K562 (cell line): ENCODE measurements around the gene SH3BGR. TPM values are rescaled to one million over a fixed set of nuclear protein-coding genes. Genes with fewer than 3 reads are reported as not detected.
A peak's percentile ranks its signal among the peaks of the same experiment; 100 is the strongest.

Source experiments
- ARHGAP35 ChIP-seq: fragments of 450-650 bp; IDR thresholded peaks from 2 replicates; pipeline ENCODE4 v1.6.1; 2018; ENCODE audit not compliant: partially characterized antibody
- CBX5 ChIP-seq: IDR thresholded peaks from 2 replicates; pipeline ENCODE4 v1.6.1; 2014; ENCODE audit warnings: low read depth, borderline replicate concordance
- CC2D1A ChIP-seq: fragments of 450-650 bp; IDR thresholded peaks from 2 replicates; pipeline ENCODE4 v1.6.1; 2017; ENCODE audit warnings: mild to moderate bottlenecking
- DEAF1 ChIP-seq: fragments of 450-650 bp; formaldehyde crosslinking; IDR thresholded peaks from 2 replicates; pipeline ENCODE4 v1.4.0; 2020; ENCODE audit warnings: mild to moderate bottlenecking, moderate library complexity
- ETS2 ChIP-seq: IDR thresholded peaks from 2 replicates; pipeline ENCODE4 v1.6.1; 2016; ENCODE audit warnings: borderline replicate concordance, missing genetic modification characterization, mild to moderate bottlenecking, moderate library complexity, missing compliant biosample characterization; ENCODE audit not compliant: poor library complexity, severe bottlenecking
- GMEB1 ChIP-seq: fragments of 250-450 bp; sonication (Bioruptor Pico); IDR thresholded peaks from 2 replicates; pipeline ENCODE4 v1.4.0; 2020; ENCODE audit warnings: mild to moderate bottlenecking
- HDGF ChIP-seq: fragments of 450-650 bp; IDR thresholded peaks from 2 replicates; pipeline ENCODE4 v1.6.1; 2016
- HEY1 ChIP-seq: fragments of 250-450 bp; sonication (Bioruptor Pico); IDR thresholded peaks from 2 replicates; pipeline ENCODE4 v1.5.0; 2020; ENCODE audit warnings: mild to moderate bottlenecking, moderate library complexity, borderline replicate concordance
- HNRNPL ChIP-seq: fragments of 200-400 bp; formaldehyde crosslinking; IDR thresholded peaks from 2 replicates; pipeline ENCODE4 v1.6.1; 2017; ENCODE audit warnings: low read depth, mild to moderate bottlenecking, low read length
- MCM3 ChIP-seq: fragments of 450-650 bp; IDR thresholded peaks from 2 replicates; pipeline ENCODE4 v1.6.1; 2016
- MCM7 ChIP-seq, 2 experiments: fragments of 450-650 bp; IDR thresholded peaks; 2 replicates each; pipeline ENCODE4 v1.6.1; 2016 to 2018
- MXI1 ChIP-seq: IDR thresholded peaks from 2 replicates; pipeline ENCODE4 v1.6.1; 2011; ENCODE audit warnings: low read depth, mild to moderate bottlenecking, improper control_type of control experiment, low read length
- NFIX ChIP-seq: fragments of 250-450 bp; sonication (Bioruptor Pico); IDR thresholded peaks from 2 replicates; pipeline ENCODE4 v1.4.0; 2020; ENCODE audit warnings: low read depth, mild to moderate bottlenecking, moderate library complexity
- POLR3G ChIP-seq: IDR thresholded peaks from 2 replicates; pipeline ENCODE4 v1.6.1; 2011; ENCODE audit not compliant: insufficient read length, insufficient replicate concordance; ENCODE audit errors: extremely low read depth
- POU5F1 ChIP-seq: fragments of 150-350 bp; IDR thresholded peaks from 2 replicates; pipeline ENCODE4 v1.6.1; 2014; ENCODE audit warnings: borderline replicate concordance, low read length, low read depth, mild to moderate bottlenecking; ENCODE audit not compliant: partially characterized antibody
- RBFOX2 ChIP-seq: fragments of 200-400 bp; formaldehyde crosslinking; IDR thresholded peaks from 2 replicates; pipeline ENCODE4 v1.6.1; 2017; ENCODE audit warnings: low read depth, mild to moderate bottlenecking, low read length, moderate library complexity
- SETDB1 ChIP-seq: IDR thresholded peaks from one replicate; pipeline ENCODE4 v1.6.1; 2012; ENCODE audit warnings: low read length, control low read depth, inconsistent platforms
- SFPQ ChIP-seq: fragments of 200-400 bp; formaldehyde crosslinking; IDR thresholded peaks from 2 replicates; pipeline ENCODE4 v1.6.1; 2017; ENCODE audit warnings: mild to moderate bottlenecking, low read depth, low read length, moderate library complexity
- THRB ChIP-seq: fragments of 450-650 bp; formaldehyde crosslinking; conservative IDR thresholded peaks from 2 replicates; pipeline ENCODE4 v1.4.0; 2022; ENCODE audit warnings: mild to moderate bottlenecking, missing genetic modification characterization
- TRIM28 ChIP-seq: fragments of 450-650 bp; IDR thresholded peaks from 2 replicates; pipeline ENCODE4 v1.6.1; 2017
- ZNF232 ChIP-seq: sonication (generic); formaldehyde crosslinking; IDR thresholded peaks from 2 replicates; pipeline ENCODE4 v1.8.0; 2022; ENCODE audit warnings: mild to moderate bottlenecking, missing genetic modification reagents
- ZNF561 ChIP-seq: fragments of 450-650 bp; formaldehyde crosslinking; conservative IDR thresholded peaks from 2 replicates; pipeline ENCODE4 v1.4.0; 2020; ENCODE audit warnings: mild to moderate bottlenecking, moderate library complexity
- ZNF766 ChIP-seq: fragments of 200-800 bp; sonication (Bioruptor generic); conservative IDR thresholded peaks from 2 replicates; pipeline ENCODE4 v1.6.1; 2016; ENCODE audit warnings: missing genetic modification characterization, missing compliant biosample characterization
- polyA plus RNA-seq, 8 experiments: library from polyadenylated mRNA; depleted of rRNA in 4 of 8; stranded (reverse) in 5 of 8; unstranded in 3 of 8; fragments of >200 nt; fragmentation: Nextera tagmentation in 2 of 8; fragmentation: Illumina TruSeq in 1 of 8; extraction: Ambion mirVana in 2 of 8; extraction: Trizol in 1 of 8; gene quantifications; 2 replicates each; pipeline versions ENCODE4 v1.2.1 to v1.2.3, GENCODE V29; 2011 to 2014; ENCODE audit warnings: inconsistent platforms in 1 of 8, missing spikeins in 1 of 8
- total RNA-seq, 7 experiments: library from RNA; depleted of rRNA in 6 of 7; stranded (reverse); fragments of >200 nt in 6 of 7; fragmentation: Illumina TruSeq in 2 of 7; extraction: Trizol in 2 of 7; gene quantifications; 2 replicates each; pipeline versions ENCODE4 v1.2.1 to v1.2.3, GENCODE V29; 2011 to 2021; ENCODE audit warnings: low replicate concordance in 1 of 7

SH3BGR gene
- total and polyA plus RNA-seq, 9 of the 15 experiments (the other 6 are each of a cell fraction or from before 2014, with no cell fraction given), result 6.6 to 42.9 (median 25.6) TPM

GRCh38 chr21:39451332-39452206, at the start of gene SH3BGR (continued):
- TF ChIP-seq POU5F1, result no peak
- no peak for TF ChIP-seq SFPQ
- TF ChIP-seq HDGF, result no peak
- TF ChIP-seq GMEB1 (CRISPR knock-in tag), result 0 out of 2 replicates have a peak, but pooled peaks have one; percentile 35
- no peak for TF ChIP-seq NFIX (CRISPR knock-in tag)
- no peak for TF ChIP-seq MCM7 (IDR thresholded peaks at IDR 0.05)
- TF ChIP-seq MCM3, result no peak
- no peak for TF ChIP-seq CBX5
- peak; percentile 80 for TF ChIP-seq THRB (CRISPR knock-in tag)
- TF ChIP-seq POLR3G, result no peak
- TF ChIP-seq ETS2 (tag), result no peak
- TF ChIP-seq RBFOX2, result peak; percentile 81
- no peak; the same call in 1 of the 2 replicates for TF ChIP-seq ZNF766 (CRISPR knock-in tag)
- no peak for TF ChIP-seq ARHGAP35
- TF ChIP-seq HNRNPL, result no peak
- TF ChIP-seq HEY1 (CRISPR knock-in tag), result 0 out of 2 replicates have a peak, but pooled peaks have one; percentile 25
- TF ChIP-seq ZNF561, result peak; percentile 72; the same call in 1 of the 2 replicates
- no peak for TF ChIP-seq TRIM28
- TF ChIP-seq DEAF1, result no peak
- TF ChIP-seq ZNF232 (CRISPR knock-in tag), result no peak
- no peak for TF ChIP-seq SETDB1
- no peak for TF ChIP-seq MXI1
- no peak; the same call in 1 of the 2 replicates for TF ChIP-seq CC2D1A
